ENCODE measurements around the gene SNRNP48.

GRCh38 chr6:7593229-7593628, 3.2 kb downstream of the SNRNP48 start:
- no peak for TF ChIP-seq CTCF (conservative IDR thresholded peaks at IDR 0.05; ENCODE audit: low read depth, low read length)
- TF ChIP-seq MXI1 (IDR thresholded peaks at IDR 0.05; ENCODE audit: borderline replicate concordance, low read depth, low read length), result no peak
- TF ChIP-seq POLR2A (IDR thresholded peaks at IDR 0.05; ENCODE audit: low read depth, low read length), result no peak
- no peak for TF ChIP-seq CEBPB (IDR thresholded peaks at IDR 0.05; ENCODE audit: low read depth, low read length)
- TF ChIP-seq MAZ (IDR thresholded peaks at IDR 0.05; ENCODE audit: borderline replicate concordance, low read depth, low read length), result no peak
- no peak for TF ChIP-seq ELK1 (IDR thresholded peaks at IDR 0.05; ENCODE audit: borderline replicate concordance, low read depth, low read length)
- TF ChIP-seq CHD1 (IDR thresholded peaks at IDR 0.05; ENCODE audit: low read depth, low read length), result no peak
- TF ChIP-seq SMC3 (IDR thresholded peaks at IDR 0.05; ENCODE audit: low read depth, low read length), result no peak
- TF ChIP-seq RAD21 (IDR thresholded peaks at IDR 0.05; ENCODE audit: low read length), result no peak
- no peak for TF ChIP-seq USF2 (IDR thresholded peaks at IDR 0.05; ENCODE audit: low read depth, low read length)
- TF ChIP-seq RCOR1 (IDR thresholded peaks at IDR 0.05; ENCODE audit: insufficient replicate concordance, low read length), result no peak
